GM18507 (cell line): Measurements from ENCODE around the gene GLTP.
A peak's percentile ranks its signal among the peaks of the same experiment; 100 is the strongest.
"Not testable (repeated sequence)": the region's sequence is repeated elsewhere in the genome, so short reads cannot be mapped to it uniquely, and the experiment has no call there.

Source experiments
- DNase-seq: peaks from one replicate; pipeline ENCODE4 v3.0.0; 2011; ENCODE audit warnings: low read depth; ENCODE audit not compliant: insufficient read length; ENCODE audit errors: extremely low spot score
- FAIRE-seq: peaks from 2 replicates; lab custom pipeline; 2011; peaks lifted over from hg19 to GRCh38; lab: Jason Lieb, UNC

Gene GLTP, protein sequence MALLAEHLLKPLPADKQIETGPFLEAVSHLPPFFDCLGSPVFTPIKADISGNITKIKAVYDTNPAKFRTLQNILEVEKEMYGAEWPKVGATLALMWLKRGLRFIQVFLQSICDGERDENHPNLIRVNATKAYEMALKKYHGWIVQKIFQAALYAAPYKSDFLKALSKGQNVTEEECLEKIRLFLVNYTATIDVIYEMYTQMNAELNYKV

DNA sequence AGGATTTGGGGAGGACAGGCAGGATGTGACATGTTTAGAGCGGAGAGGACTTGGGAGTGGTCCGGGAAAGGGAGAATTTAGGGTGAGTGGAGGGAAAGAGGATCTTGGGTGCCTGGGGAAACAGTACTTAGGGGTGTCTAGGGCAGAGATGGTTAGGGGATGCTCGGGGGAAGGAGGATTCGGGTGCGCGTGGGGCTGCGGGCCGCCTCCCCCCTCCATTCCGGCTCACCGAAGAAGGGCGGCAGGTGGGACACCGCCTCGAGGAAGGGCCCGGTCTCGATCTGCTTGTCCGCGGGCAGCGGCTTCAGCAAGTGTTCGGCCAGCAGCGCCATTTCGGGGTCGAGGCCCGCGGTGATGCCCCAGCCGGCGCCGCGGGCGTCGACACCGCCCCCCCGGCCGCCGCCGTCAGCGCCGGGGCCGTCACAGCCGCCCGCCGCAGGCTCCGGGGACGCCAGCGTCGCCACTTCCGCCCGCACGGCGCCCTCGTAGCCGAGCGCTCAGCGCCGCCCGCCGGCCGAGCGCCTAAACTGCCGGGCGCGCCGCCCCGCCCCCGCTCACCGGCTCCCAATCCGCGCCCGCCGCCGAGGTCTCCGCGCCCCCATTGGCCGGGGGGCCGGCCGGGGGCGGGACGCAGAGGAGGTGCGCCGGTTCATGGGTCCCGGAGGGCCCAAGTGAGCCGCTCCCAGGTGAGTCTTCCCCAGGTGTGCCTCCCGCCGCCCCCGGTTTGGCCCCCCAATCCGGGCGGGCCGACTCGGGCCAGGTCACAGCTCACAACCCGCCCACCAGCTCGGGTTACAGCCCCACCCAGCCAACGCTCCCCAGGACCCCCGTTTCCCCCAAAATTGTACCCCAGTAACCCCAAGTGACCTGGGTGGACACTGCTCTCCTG lies at the start of gene GLTP:
Gene GLTP (minus strand): TSS at position 499 of the 889 bp plus-strand sequence. CDS start 167 bp downstream, at position 332.
- DNase-seq (peak; percentile 95), FAIRE-seq (peak; percentile 60)

DNA sequence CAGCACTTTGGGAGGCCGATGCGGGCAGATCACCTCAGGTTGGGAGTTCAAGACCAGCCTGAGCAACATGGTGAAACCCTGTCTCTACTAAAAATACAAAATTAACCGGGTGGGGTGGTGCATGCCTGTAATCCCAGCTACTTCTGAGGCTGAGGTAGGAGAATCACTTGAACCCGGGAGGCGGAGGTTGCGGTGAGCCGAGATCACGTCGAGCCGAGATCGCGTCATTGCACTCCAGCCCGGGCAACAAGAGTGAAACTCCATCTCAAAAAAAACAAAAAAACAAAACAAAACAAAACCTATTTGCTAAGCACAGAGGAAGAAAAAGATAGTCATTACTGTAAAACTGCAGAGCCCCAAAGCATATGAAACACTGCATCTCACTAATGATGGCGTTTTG lies 49.0 kb upstream of the GLTP start:
- DNase-seq, FAIRE-seq: not testable (repeated sequence)

DNA sequence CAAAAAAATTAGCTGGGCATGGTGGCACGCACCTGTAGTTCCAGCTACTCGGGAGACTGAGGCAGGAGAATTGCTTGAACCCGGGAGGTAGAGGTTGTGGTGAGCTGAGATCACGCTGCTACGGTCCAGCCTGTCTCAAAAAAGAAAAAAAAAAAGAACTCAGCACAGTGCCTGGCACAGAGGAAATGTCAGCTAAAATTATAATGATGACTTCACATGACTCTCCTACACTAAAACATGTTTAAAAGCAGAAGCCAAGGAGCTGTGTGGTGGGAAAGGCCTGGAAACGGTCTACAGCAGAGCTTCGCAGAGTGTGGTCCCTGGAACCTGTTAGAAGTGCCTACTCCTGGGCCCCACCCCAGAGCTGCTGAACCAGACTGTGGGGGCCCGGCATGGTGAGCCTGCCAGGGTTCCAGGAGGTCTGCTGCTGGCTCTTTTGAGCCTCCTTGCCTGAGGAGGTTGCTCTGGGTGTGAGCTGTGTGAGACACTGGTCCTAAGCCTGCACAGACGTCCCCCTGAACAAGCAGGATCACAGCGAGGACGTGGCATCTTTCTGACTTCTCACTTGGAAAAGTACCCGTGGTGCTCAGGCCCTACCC lies 47.8 kb upstream of the GLTP start:
- no peak for FAIRE-seq

DNA sequence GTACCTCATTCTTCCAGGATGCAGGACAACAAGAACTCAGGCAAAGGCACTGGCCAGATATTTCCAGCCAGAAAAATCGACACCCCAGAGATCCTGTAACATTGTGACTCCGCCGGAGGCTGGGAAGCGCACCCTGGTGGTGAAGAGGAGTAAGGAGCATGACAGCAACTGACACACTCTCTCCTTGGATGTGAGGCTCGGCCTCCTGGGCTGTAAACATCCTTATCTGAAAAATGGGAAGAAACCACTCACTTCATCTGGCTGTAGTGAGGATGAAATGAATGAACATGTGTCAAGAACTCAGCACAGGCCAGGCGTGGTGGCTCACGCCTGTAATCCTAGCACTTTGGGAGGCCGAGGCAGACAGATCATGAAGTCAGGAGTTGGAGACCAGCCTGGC lies 47.3 kb upstream of the GLTP start:
- FAIRE-seq (peak; percentile 56), DNase-seq (peak; percentile 32)

More for the DNA sequence above, 47.8 kb upstream of the GLTP start:
- no peak for DNase-seq

DNA sequence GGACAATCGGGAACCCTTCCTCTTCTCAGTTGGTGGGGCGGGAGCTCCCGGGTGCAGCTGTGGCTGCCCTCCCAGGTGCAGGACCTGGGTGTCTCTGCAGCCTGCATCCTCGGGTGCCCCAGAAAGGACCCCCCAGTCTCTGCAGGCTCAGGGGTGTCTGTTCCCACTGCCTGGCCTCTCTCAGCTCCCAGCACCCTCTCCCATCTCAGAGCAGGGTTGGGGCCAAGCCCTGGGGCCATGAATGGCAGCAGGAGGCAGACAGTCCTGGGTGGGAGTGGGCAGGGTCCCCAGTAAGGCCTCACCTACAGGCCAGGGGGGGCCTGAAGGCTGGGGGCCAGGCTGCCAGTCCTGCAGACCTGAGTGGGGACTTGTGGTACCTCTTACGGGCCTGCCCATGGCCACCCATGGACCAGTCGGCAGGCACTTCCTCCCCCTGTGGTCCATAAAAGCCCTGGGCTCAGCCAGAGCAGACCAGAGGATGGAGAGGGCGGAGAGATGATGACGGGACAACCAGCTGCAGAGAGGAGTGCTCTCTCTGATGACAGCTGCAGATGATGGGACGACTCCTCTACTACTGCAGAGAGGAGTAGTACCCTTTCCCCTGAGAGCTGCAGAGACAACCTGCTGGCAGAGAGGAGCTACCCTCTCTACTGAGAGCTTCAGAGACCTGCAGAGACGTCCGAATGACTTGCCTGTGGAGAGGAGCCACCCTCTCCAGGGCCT lies 46.3 kb upstream of the GLTP start:
- DNase-seq (no peak), FAIRE-seq (no peak)

DNA sequence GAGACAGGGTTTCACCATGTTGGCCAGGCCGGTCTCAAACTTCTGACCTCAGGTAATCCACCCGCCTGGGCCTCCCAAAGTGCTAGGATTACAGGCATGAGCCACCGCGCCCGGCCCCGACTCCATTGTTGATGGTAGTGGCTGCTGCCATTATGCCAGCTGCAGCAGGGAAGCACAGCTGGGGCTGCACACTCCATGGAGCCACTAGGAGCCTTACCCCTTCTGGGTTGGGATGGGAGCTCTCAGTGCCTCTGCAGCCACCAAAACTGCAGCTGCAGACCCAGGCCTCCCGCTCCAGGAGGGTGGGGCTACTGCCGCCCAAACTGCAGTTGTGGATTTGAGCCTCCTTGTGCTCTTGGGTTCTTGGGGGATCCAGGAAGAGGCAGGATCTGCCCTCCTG lies 45.7 kb upstream of the GLTP start:
- no peak for DNase-seq
- FAIRE-seq, result no peak

DNA sequence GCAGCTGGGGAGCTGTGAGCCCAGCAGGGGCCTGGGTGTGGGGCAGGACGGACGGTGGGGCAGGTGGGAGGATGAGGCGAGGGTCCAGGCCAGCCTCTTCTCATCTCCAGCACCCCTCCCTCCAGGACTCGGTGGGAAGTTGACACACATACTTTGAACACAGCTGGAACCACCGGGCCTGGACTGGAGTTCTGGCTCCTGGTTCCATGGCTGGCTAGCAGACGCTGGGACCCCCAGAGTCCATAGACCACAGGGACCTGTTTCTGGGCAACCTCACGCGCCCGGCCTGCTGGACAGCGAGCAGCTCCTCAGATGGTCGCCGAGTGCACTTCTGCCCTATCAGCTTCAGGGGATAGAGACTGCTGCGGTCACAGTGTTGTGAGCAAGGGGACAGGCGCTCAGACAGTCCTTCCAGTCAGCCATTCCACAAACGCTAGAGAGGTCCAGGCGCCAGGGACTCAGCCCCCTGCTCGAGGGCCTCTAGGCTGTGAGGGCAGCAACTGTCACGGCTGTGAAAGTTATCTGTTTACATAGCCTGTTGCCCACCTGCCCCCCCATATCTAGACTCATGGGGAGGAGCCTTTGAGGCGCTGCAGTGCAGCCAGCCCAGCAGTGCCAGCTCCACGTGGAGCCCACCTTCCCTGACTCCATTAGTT lies 45.0 kb upstream of the GLTP start:
- FAIRE-seq (no peak), DNase-seq (no peak)

DNA sequence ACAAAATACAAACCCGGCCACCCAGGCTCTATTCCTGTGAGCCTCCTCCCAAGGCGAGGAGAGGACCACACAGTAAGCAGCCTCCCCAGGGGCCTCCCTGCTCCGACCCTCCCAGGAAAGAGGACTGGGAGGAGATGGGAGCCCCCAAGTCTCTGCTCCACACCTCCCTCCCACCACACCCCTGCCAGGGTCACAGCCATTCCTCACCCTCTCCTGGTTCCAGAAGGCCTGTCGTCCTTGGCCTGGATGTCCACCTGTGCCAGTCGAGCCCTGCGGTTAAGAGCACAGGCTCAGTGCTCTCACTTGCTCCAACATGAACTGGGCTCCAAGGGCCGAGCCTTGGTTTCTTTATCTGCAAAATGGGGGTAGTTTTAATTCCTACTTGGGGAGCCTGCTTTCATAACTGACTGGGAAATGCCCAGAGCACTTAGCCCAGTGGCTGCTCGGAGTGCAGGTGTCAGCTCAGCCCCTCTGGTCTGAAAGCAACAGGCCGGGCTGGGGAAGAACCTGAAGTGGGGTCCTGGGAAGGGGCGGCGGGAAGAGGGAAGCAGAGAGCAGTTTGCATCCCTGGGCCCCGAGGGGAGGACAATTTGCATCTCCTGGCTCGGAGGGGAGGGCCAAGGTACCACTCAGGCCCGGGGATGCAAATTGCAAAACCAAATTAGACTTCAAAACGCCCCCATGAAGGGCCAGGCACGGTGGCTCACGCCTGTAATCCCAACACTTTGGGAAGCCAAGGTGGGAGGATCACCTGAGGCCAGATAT lies 43.3 kb upstream of the GLTP start:
- no peak for FAIRE-seq

DNA sequence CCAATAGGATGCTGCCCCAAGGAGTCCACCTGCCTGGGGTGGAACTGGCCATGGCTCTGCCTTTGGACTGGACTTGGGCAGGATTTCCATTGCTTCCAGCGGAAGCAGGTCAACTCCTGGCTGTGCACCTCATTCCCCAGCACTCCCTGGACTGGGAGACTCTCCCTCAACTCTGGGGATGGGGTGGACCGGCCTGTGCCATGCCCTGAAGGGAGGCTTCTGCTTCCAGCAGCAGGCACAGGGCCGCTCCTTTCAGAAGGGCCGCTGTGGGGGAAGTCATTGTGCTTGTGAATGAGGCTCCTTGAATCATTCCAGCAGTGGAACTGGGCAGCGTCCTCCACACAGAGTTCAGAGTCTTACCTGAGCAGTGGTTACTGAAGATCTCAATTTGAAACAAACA lies 42.7 kb upstream of the GLTP start:
- DNase-seq (no peak), FAIRE-seq (no peak)

More for the DNA sequence above, 43.3 kb upstream of the GLTP start:
- no peak for DNase-seq

DNA sequence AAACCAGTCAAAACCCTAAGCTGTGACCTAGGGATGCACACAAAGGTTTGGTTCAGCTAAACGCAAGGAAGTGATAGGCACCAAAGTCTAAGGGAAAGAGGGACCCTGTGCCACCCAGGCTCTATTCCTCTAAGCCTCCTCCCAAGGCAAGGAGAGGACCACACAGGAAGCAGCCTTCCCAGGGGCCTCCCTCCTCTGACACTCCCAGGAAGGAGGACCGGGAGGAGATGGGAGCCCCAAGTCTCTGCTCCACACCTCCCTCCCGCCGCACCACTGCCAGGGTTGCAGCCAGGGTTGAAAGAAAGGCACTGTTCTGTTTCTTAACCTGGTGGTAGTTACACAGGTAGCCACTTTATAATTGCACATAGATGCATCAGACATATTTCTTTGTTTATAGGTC lies 41.6 kb upstream of the GLTP start:
- FAIRE-seq, result no peak
- no peak for DNase-seq

DNA sequence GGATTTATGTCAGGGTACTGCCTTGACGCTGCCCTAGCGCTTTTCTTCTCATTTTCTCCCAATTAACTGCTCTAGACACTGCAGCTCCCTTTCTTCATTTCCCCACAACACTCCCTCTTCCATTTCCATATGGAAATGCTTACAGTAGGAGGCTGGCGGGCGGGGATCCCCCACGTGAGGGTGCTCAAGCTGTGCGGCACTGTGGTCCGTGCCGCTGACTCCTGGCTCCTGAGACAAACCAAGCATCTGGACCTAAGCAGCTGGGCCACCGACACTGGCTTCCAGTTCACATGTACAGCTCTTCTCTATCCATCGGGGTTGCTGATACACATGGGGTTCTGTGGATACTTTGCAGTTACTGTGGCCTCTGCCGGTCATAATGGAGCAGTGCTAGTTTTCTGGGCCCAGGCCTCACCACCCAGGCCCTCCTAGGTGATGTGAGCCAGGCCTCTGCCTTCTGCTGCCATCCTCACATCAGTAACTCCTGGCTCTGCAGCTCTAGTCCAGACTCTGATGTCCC lies 40.0 kb upstream of the GLTP start:
- no peak for DNase-seq
- FAIRE-seq, result no peak

DNA sequence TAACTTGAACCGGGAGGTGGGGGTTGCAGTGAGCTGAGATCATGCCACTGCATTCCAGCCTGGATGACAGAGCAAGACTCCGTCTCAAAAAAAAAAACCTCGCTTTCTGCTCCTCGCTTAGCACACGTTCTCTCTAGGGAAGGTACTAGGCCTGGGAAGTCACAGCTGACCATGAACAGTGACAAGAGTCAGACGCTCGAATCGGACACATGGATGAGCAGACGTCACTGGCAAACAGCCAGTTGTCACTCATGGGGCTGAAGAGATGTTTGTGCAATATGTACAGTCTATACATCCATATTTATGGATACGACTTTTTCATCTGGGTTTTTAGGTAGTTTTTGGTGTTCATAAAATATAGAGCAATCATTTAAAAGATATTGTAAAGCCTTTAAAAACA lies 39.1 kb upstream of the GLTP start:
- DNase-seq, result no peak

DNA sequence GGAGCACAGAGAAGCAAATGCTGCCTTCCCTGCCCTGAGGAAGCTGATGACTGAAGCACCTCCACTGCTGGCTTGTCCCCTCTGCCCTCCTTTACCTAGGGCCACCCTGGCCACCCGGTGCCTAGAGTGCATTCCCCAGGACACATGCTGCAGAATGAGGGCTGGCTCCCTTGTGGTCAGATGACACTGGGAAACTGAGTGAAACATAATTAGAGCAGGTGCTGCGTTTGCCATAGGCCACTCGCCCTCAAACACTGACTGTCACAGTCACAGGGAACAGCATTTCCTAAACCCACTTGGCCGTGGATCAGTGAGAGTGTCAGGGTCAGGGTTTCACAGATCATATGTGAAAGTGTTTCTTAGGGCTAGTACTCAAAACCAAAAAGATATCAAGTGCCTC lies 35.7 kb upstream of the GLTP start:
- DNase-seq, result no peak
- FAIRE-seq, result no peak

More for the DNA sequence above, 39.1 kb upstream of the GLTP start:
- no peak for FAIRE-seq

DNA sequence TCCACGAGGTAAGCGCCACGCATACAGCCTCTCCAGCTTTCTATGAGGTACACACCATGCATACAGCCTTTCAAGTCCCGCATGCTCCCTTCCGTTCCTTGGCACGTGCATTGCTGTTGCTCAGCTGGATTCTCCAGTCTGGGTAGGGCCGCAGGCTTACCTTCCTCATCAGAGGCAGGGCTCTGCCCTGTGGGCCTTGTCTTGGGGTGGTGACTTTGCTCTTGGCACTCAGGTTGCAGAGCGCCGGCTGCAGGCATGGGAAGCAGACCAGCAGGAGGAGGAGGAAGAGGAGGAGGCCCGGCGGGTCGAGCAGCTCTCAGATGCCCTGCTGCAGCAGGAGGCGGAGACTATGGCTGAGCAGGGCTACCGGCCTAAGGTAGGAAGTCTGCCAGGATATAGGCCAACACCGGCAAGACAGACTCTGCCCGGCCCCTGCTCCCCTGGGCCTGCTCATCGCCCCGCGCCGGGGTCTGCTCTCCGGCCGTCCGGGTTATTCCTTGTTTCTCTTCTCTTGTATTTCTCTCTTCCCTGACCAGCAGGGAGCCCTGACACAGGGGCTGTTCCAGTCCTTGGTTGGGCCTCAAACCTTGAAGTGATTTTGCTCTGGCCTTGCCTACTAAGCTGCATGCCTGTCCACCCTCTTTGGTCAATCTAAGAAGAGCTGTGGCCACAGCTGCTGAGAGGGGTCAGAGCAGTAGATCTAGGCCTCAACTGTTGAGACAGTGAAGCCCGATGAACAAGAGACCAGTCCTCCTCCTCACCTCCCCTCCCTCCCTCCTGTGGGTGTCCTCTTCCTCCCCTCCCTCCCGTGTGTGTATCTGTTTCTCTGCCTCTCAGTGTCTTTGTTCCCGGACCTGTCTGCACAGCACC lies 35.1 kb upstream of the GLTP start:
- no peak for FAIRE-seq
- no peak for DNase-seq

DNA sequence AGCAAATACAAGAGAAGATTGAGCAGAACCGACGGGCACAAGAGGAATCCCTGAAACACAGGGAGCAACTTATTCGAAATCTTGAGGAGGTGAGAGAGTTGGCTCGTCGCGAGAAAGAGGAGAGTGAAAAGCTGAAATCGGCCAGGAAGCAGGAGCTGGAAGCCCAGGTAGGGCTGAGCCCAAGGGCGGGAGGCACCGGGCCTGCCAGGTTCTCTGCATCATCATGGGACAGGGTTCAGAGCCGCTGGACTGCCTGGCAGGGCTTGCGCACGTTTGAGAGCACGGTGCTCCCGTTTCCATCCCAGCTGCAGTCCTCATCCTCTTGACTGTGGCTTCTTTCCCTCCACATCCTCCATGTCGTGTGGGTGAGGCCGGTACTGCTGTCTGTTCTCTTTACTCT lies 34.1 kb upstream of the GLTP start:
- no peak for FAIRE-seq
- no peak for DNase-seq

DNA sequence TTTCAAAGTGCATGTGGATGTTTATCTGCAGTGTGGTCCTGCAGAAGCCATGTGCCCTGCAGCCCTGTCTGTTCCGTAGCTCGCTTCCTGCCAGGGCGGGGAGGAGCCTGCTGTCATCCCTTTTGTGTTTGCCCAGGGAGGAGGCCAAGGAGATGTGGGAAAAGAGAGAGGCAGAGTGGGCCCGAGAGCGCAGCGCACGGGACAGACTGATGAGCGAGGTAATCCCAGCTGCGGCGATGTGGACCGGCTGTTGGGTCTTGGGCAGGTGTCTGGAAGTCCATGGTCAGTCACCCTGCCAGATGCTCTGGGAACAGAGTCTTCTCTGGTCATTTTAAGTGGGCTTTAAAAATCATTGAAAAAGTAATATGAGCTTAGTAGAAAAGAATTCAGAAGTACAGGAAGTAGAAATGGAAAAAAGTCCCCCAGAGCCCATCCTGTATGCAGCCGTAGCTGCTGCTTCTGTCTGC lies 32.5 kb upstream of the GLTP start:
- DNase-seq (no peak), FAIRE-seq (no peak)

DNA sequence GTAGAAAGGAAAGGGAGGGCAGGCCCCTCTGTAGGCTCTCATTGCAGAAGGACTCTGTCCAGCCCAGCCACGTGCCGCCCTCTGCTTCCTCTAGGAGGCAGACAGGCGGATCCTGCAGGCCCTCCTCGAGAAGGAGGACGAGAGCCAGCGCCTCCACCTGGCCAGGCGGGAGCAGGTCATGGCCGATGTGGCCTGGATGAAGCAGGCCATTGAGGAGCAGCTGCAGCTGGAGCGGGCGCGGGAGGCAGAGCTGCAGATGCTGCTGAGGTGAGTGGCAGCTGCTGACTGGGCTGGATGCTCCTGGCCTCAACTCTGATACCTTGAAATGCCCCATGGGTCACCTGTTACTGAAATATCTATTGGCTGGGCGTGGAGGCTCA lies 30.6 kb upstream of the GLTP start:
- DNase-seq (no peak), FAIRE-seq (no peak)
